IgD-negative memory B cell (primary cell): ENCODE data around the gene CT83. TPM values are rescaled to one million over a fixed set of nuclear protein-coding genes. Genes with fewer than 3 reads are reported as not detected.

ENCODE experiments used
- H3K27ac Mint-ChIP-seq, 3 donors: one replicate each; pipeline ENCODE4 v1.8.0; 2020 to 2022; ENCODE audit warnings: mild to moderate bottlenecking in 3 of 3, mixed read lengths in 3 of 3, moderate library complexity in 1 of 3
- H3K27me3 Mint-ChIP-seq: one replicate; pipeline ENCODE4 v1.8.0; 2021; ENCODE audit warnings: mixed read lengths
- H3K36me3 Mint-ChIP-seq: one replicate; pipeline ENCODE4 v1.8.0; 2020; ENCODE audit warnings: mild to moderate bottlenecking, mixed read lengths
- H3K4me1 Mint-ChIP-seq, 3 donors: one replicate each; pipeline ENCODE4 v1.8.0; 2020 to 2022; ENCODE audit warnings: mixed read lengths in 3 of 3, mild to moderate bottlenecking in 1 of 3
- H3K4me3 Mint-ChIP-seq, 4 donors: one replicate each; pipeline ENCODE4 v1.8.0; 2020 to 2022; ENCODE audit warnings: mild to moderate bottlenecking in 4 of 4, mixed read lengths in 4 of 4, moderate library complexity in 3 of 4
- H3K9me3 Mint-ChIP-seq, 3 donors: one replicate each; pipeline ENCODE4 v1.8.0; 2020 to 2021; ENCODE audit warnings: mixed read lengths in 3 of 3, mild to moderate bottlenecking in 1 of 3
- polyA plus RNA-seq: library from polyadenylated mRNA; unstranded; fragments of 300-500 nt; fragmentation: Illumina TruSeq; gene quantifications from one replicate; pipeline ENCODE4 v1.2.3, GENCODE V29; 2021

The CT83 gene, protein sequence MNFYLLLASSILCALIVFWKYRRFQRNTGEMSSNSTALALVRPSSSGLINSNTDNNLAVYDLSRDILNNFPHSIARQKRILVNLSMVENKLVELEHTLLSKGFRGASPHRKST
- polyA plus RNA-seq = not detected

DNA sequence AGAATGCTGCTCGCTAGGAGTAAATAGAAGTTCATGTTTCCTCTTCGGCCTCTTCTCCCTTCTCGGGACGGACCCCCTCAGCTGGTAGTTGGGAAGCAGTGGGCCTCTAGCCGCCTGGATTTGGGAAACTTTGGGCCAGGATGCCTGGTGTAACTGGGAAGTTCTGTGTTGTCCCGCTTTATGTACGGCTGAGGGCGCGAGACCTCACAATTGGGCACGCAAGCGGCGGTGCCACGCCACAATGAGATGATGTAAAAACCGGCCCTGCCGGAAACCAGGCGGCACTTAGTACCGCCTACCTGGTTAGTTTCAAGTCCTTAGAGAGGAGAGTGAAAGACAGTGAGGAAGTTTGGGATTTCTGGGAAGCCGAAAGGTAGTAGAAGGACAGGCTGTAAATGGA, at the start of gene CT83:
Gene CT83 (minus strand): TSS at position 155 of the 400 bp plus-strand sequence. CDS start 120 bp downstream, at position 35.
- H3K27me3 Mint-ChIP-seq = no peaks in the 10 kb centered on the region
- H3K27ac Mint-ChIP-seq = no peak within 1 kb of the TSS
- no peaks in the 10 kb centered on the region for H3K36me3 Mint-ChIP-seq
- no peak within 1 kb of the TSS for H3K4me3 Mint-ChIP-seq
- peaks cover 0 to 3% (median 2%) of the 10 kb centered on the region in 3 donors for H3K9me3 Mint-ChIP-seq
- H3K4me1 Mint-ChIP-seq = no peaks in the 10 kb centered on the region

DNA sequence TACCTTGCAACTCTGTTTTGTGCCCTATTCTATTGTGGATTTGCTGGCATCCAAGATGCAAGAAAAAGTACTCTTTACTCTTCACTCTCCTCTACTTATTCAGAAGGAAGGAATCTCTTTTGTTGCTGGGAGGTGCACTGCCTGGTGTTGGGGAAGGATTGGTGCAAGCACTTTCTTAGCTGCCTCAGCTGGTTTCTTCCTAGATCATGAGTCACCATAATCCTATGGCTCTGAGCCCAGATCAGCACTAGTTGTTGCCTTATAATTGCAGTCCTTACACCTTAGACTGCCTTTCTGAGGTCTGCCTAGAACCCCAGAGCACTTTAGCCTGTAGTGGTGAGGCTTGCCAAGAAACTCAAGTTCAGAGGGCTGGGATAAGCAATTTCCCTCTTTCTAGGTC, 37.0 kb upstream of the CT83 start:
- Mint-ChIP-seq H3K36me3 (no peaks in the 10 kb centered on the region), H3K27me3 (no peaks in the 10 kb centered on the region), H3K27ac (no peak overlapping the region), H3K4me3 (no peak overlapping the region), H3K4me1 (no peaks in the 10 kb centered on the region), H3K9me3 (no peaks in the 10 kb centered on the region)

DNA sequence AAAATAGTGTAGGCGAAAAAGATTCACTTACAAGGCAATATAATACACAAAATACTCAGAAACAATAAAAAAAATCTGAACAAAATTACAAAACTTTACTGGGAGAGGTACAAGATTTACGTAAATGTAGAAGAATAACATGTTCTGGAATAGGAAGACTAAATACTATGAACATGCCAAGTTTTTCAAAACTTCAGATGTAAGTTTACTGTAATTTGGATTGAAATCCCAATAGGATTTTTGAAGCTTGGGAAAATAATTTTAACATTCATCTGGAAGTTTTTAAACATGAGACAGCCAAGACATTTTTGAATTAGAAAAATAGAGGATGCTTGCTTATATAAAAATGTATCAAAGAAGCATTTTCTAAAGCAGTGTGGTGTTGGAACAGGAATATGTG, 30.5 kb upstream of the CT83 start:
- no peak overlapping the region for H3K27ac Mint-ChIP-seq
- no peaks in the 10 kb centered on the region for H3K4me1 Mint-ChIP-seq
- H3K4me3 Mint-ChIP-seq = no peak overlapping the region
- no peaks in the 10 kb centered on the region for H3K27me3 Mint-ChIP-seq
- no peaks in the 10 kb centered on the region for H3K9me3 Mint-ChIP-seq
- no peaks in the 10 kb centered on the region for H3K36me3 Mint-ChIP-seq

DNA sequence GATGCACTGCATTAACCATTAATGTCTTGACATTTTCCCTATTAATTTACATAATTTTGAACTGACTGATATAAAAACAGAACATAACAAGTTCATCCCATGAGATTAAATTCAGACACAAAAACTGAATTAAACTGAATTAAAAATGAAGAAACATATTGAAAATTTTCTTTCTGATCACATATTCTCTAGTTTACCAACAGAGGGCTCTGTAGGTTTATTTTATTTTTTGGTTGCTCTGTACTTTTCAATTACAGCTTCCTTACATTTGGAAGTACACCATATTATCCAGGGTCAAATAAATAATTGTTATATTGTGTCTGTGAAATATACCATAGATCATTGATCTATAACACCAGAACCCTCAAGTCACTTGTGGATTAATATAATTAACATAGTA, 27.3 kb upstream of the CT83 start:
- Mint-ChIP-seq H3K4me3 (no peak overlapping the region), H3K4me1 (no peaks in the 10 kb centered on the region), H3K9me3 (no peaks in the 10 kb centered on the region), H3K27ac (no peak overlapping the region), H3K36me3 (no peaks in the 10 kb centered on the region), H3K27me3 (no peaks in the 10 kb centered on the region)

DNA sequence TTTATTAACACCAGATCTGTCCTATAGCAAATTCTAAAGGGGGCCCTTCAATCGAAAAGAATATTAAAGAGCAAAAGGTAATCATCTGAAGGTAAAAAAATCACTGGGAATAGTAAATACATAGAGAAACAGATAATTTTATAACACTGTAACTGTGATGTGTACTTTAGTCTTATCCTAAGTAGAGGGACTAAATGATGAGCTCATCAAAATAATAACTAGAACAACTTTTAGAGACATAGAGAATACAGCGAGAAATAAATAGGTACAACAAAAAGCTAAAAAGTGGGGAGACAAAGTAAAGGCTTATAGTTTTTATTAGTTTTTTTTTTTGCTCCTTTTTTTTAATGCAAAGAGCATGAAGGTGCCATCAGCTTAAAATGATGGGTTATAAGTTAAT, 17.3 kb upstream of the CT83 start:
- H3K27me3 Mint-ChIP-seq = no peaks in the 10 kb centered on the region

DNA sequence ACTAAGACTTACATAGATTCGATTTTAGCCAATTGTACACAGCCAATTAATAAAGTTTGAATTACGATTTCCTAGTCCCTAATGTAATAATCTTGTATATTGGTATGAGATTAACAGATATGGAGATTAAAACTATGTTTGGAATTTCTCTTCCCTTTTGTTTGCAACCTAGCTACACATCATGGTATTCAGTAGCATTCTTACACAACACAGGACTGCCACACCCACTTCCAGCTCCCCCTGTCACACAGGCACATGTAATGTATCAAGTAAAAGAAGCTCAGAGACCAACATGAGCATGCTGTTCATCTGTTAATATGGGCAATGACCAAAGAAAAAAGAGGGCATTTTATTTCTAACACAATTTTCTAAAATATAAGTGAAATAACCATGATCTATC, 13.6 kb downstream of the CT83 start:
- Mint-ChIP-seq H3K36me3 (no peaks in the 10 kb centered on the region), H3K27ac (no peak overlapping the region), H3K4me1 (no peaks in the 10 kb centered on the region), H3K9me3 (no peaks in the 10 kb centered on the region), H3K27me3 (no peaks in the 10 kb centered on the region), H3K4me3 (no peak overlapping the region)

More for the DNA sequence above, 17.3 kb upstream of the CT83 start:
- H3K9me3 Mint-ChIP-seq = peaks cover 0 to 1% (median 0%) of the 10 kb centered on the region in 3 donors
- no peak overlapping the region for H3K4me3 Mint-ChIP-seq
- no peaks in the 10 kb centered on the region for H3K4me1 Mint-ChIP-seq
- no peaks in the 10 kb centered on the region for H3K36me3 Mint-ChIP-seq
- no peak overlapping the region for H3K27ac Mint-ChIP-seq

DNA sequence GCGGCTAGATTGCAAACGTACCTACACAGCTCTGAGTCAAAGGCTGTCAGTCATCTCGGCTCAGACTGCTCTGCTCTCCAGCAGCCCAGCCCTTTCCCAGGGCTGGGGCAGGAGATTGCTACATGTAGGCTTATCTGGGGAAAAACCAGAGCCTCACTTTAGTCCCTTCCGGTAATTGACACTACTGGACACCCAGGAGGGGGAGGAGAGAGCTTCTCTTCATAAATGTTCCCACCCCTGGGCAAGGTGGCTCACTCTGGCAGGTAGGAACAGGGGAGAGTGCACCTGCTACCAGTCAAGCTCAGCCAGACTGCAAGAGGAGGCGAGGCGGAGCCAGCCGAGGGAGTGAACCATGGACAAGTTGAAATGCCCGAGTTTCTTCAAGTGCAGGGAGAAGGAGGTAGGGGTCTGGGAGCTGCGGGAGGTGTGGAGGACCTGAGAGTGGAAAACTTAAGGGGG, 26.4 kb downstream of the CT83 start, which contains the start of gene SLC6A14:
Gene SLC6A14 (plus strand): TSS at position 249 of the 459 bp plus-strand sequence. CDS start 104 bp downstream, at position 353.
- Mint-ChIP-seq H3K4me3 (no peak within 1 kb of the TSS), H3K4me1 (no peaks in the 10 kb centered on the region), H3K27me3 (peaks cover 1% of the 10 kb centered on the region), H3K9me3 (peaks cover 0 to 3% (median 0%) of the 10 kb centered on the region in 3 donors), H3K36me3 (no peaks in the 10 kb centered on the region), H3K27ac (no peak within 1 kb of the TSS)

DNA sequence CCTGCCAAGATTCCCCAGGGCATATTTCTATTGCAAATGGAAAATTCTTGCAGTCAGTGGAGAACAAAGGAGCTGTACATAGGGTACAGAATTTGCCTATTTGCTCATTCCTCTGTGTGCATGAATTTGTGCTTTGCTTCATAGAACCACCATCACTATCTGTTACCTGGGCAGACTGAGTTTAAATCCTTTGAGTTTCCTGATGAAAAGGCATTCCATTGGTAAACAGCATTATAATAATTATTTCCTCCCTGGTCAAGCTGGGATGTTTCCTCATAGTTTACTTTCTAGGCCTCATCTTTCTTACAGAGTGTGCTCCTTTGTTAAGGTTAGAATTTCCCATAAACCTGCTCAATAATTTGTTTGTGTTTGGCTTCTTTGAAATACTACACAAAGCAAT, 27.2 kb downstream of the CT83 start:
- H3K27ac Mint-ChIP-seq = no peak overlapping the region
- H3K9me3 Mint-ChIP-seq = peaks cover 0 to 3% (median 0%) of the 10 kb centered on the region in 3 donors
- peaks cover 1% of the 10 kb centered on the region for H3K27me3 Mint-ChIP-seq
- no peak overlapping the region for H3K4me3 Mint-ChIP-seq
- H3K4me1 Mint-ChIP-seq = no peaks in the 10 kb centered on the region
- H3K36me3 Mint-ChIP-seq = no peaks in the 10 kb centered on the region

DNA sequence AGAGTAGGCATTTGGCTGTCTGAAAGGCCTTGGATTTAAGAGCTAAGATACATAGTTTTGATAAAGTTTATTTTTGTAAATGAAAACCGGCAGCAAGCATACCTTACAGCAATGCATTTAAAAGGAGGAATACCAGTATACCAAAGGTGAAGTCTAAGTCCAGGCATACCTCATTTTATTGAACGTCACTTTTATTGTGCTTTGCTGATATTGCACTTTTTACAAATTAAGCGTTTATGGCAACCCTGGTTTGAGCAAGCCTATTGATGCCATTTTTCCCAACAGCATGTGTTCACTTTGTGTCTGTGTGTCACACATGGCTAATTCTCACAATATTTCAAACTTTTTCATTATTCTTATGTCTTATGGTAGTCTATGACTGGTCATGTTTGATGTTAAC, 34.8 kb downstream of the CT83 start:
- Mint-ChIP-seq H3K4me3 (no peak overlapping the region), H3K9me3 (peaks cover 0 to 4% (median 1%) of the 10 kb centered on the region in 3 donors), H3K4me1 (no peaks in the 10 kb centered on the region), H3K27me3 (no peaks in the 10 kb centered on the region), H3K36me3 (no peaks in the 10 kb centered on the region), H3K27ac (no peak overlapping the region)

DNA sequence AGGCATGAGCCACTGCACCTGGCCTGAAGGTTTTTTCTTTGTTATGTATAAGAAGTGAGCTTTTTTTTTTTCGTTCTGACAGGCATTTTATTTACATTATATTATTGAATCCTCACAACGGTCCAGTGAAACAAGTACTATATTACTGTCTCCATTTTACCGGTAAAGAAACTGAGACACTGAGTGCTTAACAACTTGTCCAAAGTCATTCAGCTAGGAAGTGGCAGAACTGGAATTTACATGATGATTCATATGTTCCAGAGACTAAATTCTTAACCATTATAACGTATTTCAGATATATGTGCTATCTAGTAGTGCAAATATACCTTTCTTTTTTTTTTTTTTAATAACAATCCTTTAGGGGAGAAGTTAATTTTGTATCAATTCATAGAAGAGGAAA, 44.8 kb downstream of the CT83 start:
- no peak overlapping the region for H3K27ac Mint-ChIP-seq
- H3K27me3 Mint-ChIP-seq = no peaks in the 10 kb centered on the region
- no peaks in the 10 kb centered on the region for H3K36me3 Mint-ChIP-seq
- no peaks in the 10 kb centered on the region for H3K4me1 Mint-ChIP-seq
- H3K4me3 Mint-ChIP-seq = no peak overlapping the region
- peaks cover 0 to 3% (median 0%) of the 10 kb centered on the region in 3 donors for H3K9me3 Mint-ChIP-seq

DNA sequence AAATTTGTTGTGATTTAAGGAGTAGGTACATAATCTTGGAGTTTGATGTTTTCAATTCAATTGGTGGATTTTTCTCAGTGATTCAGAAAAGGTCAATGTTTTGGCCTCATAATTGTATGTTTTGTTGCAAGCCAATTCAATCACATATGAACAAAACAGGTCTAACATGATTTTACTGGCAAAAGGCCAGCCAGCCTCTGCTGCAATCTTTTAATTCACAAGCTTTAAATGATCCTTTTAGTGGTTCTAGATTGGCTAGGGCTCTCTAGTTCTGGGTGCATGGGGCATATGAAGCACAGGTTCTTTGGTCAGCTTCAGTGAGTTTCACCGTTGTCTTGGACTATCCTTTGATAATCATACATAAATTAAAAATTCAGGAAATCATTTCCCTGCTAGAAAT, 45.6 kb downstream of the CT83 start:
- H3K4me3 Mint-ChIP-seq = no peak overlapping the region
- H3K9me3 Mint-ChIP-seq = peaks cover 0 to 3% (median 0%) of the 10 kb centered on the region in 3 donors
- no peaks in the 10 kb centered on the region for H3K4me1 Mint-ChIP-seq
- H3K27ac Mint-ChIP-seq = no peak overlapping the region
- no peaks in the 10 kb centered on the region for H3K36me3 Mint-ChIP-seq
- no peaks in the 10 kb centered on the region for H3K27me3 Mint-ChIP-seq

DNA sequence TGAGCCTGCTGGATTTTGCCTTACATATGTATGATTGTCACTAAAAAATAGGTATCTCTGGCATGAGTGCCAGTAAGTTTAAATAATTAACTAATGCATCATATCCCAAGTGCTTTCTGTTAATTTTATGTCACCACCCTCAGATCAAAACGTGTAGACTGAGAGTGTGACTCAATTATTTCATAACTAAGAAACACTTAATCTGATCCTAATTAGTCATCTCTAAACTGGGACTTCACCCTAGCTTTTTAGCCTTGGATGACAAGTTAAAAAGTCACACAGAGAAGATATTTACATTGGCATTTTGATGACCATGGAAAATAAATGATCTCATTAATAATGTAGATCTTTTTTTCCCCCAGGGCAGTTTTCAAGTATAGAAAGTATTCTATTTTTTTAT, 49.5 kb downstream of the CT83 start:
- no peak overlapping the region for H3K4me3 Mint-ChIP-seq
- H3K9me3 Mint-ChIP-seq = peaks cover 0 to 5% (median 4%) of the 10 kb centered on the region in 3 donors
- H3K27me3 Mint-ChIP-seq = no peaks in the 10 kb centered on the region
- no peak overlapping the region for H3K27ac Mint-ChIP-seq
- H3K36me3 Mint-ChIP-seq = no peaks in the 10 kb centered on the region
- H3K4me1 Mint-ChIP-seq = no peaks in the 10 kb centered on the region

Other genes starting within 250 kb of the CT83 start
- gene SLC6A14, start 26.4 kb downstream of the CT83 start, polyA plus RNA-seq = not detected